HG02623 (cell line): Measurements from ENCODE around the gene NOP9.
A peak's percentile ranks its signal among the peaks of the same experiment; 100 is the strongest.

Experiments
- ATAC-seq: cut with Tn5 transposase; IDR thresholded peaks from one replicate; pipeline ENCODE4 v1.9.1; 2021; ENCODE audit warnings: moderate library complexity; ENCODE audit not compliant: unreplicated experiment

Gene NOP9

DNA sequence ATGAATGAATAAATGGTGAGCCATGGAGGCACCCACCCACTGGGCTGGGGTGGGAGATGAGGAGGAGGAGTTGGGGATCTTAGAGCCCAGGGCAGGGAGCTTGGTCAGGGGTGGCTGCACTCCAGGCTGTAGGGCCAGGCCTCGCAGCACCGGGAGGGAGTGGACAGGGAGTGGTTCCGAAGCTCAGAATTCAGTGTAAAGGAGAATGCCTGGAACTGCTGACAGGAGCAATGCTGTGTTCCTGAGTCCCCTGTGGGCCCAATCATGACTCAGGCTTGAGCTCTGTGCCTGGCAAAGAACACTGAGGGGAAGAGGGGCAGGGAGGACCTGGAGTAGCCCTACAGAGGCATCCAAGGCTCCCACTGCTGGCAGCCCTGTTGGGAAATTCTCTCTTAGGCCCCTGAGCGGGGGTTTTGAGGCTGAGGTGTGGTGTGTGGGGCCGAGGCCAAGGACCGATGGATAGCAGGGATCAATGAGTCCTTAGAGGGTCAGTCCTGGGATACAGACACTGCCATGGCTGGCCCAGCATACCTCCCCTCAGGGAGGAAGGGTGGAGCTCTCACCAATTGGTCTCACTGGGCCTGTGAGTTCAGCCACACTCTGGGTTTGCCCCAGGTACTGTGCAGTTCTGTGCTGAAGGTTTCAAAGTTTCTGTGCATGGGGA is 18.7 kb upstream of the NOP9 start:
- no peak for ATAC-seq

DNA sequence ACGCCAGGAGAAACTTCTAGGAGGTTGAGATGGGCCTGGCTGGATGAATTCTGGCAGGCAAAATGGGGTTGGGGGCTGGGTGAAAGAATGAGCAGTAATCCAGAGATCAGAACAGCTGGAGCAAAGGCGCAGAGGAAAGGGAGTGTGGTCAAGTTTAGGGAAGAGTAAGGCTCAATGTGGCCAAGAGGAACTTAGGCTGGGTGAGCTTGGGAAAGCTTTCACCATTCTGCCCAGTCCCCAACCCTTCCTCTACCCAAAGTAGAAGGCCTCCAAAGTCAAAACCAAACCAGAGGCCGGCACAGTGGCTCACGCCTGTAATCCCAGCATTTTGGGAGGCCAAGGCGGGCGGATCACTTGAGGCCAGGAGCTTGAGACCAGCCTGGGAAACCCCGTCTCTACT is 18.0 kb upstream of the NOP9 start:
- no peak for ATAC-seq

DNA sequence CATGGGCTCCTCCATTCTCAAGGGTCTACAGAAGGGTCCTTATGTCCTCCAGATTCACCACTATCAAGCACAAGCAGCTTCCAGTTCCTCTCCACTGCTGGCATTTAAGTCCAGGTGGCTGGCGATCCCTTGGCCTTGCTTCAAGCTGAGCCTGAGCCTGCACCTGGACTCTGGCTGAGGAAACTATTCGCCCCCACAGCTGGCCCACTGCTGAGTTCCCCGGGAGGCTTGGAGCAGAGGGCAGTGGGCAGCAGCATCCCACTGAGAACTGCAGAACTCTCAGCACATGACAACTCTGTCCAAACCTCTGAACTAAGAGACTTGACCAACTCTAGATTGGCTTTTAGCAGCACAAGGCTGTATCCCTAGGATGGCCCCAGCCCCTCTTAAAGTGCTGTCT is 16.9 kb upstream of the NOP9 start:
- ATAC-seq = no peak

DNA sequence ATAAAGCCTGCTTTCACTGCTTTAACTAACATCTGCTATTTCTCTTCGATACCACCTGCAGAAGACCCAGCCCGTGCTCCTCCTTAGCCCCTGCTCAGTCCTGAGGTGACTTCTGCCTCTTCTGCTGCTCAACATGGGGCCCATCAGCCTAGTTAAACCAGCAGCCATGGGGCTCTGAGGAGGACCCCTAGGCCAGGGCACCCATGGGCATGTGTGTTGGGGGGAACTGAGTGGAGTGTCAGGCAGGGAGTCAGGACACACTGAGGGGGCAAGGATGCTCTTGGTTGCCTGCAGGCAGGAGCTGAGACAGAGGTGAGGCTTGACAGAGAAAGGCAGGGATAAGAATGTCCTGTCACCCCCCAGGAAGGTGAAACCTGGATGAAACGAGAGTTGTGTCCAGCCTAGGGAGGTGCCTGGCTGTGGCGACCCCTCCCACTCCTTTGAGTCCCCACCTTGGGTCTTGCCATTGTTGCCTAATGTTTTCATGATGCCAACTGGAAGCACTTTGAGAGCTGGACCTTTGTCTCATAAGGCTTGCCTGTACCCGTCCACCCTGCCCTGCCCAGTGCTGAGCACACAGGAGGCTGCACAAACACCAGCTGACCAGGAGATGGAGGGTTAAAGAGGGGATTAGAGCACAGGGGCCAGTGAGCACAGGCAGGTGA is 15.7 kb upstream of the NOP9 start:
- ATAC-seq = no peak

DNA sequence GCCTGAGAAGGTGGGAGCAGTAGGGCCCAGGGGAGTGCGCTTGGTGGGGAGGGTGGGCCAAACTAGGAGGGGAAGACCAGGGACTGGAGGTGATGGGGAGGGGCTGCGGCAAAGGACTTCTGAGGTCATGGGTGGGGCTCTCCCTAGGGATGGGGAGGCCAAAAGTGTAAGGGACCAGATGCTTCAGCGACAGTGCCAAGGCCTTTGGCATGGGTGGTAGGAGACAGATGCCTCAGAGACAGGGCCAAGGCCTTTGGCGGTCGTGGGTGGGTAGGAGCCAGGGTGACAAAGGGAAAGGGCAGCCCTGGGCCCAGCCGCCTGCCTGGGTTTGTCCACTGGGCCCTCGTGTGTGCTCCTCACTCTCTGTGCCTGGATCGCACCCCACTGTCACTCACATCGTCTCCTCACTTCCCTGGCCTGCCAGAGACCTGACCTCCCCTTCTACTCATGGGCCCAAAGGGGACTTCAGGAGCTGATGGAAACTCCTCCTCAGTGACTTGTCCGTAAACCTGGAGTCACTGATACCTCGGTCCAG is 15.1 kb upstream of the NOP9 start:
- no peak for ATAC-seq

DNA sequence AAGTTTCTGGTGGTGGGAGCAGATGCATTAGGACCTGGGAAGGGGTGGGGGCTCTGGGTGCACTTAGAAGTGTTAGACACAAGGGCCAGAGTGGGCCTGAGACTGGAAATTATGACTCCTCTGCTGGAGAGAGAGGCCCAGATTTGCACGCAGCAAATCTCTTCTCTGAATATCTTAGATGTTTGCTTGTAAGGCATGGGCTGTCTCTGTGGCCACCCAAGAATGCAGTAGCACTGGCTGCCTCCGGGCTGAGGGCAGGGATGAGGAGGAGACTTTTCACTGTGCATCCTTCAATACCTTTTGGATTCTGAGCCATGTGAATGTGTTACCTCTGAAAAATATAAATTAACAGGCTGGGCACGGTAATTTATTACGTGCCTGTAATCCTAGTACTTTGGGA is 14.3 kb upstream of the NOP9 start:
- no peak for ATAC-seq

DNA sequence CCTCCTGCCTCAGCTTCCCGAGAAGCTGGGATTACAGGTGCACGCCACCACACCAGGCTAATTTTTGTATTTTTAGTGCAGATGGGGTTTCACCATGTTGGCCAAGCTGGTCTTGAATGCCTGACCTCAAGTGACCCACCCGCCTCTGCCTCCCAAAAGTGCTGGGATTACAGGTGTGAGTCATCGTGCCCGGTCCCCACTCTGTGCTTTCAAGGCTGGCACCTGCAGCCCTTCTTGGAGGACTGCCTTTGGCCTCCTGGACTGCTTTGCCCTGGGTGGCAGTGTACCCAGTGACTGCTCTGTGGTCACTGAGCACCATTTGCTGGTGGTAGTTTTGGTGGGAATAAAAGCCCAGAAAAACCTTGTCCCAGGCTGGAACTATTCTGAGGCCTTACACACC is 12.7 kb upstream of the NOP9 start:
- ATAC-seq = no peak

DNA sequence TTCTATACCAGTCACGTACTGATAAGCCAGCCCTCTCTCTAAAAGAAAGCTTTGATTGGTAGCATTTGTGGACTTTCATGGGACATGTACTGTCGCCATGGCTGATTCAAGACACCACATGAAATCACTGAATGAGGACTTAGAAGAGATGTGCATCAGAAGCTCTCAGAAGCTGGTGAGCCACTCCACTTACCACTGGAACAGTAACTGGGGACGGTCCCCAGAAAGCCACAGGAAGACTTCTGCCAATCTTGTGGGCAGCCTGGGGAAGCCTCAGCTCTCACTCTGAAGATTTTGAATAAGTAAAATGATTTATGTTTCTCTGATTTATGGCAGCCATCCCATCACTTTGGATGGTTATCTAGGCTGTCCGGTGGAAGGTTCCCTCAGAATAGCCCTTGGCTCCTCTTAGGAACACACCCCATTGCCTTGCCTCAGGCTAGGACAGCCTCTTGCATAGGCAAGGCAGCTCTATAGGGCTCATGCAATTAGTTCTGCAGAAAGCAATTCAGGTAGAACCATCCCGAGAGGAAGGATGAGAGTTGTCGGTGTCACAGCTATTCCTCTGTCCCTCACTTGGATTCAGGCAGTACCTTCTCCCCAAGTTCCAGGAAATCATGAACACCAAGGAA is 9.9 kb upstream of the NOP9 start:
- ATAC-seq = no peak

DNA sequence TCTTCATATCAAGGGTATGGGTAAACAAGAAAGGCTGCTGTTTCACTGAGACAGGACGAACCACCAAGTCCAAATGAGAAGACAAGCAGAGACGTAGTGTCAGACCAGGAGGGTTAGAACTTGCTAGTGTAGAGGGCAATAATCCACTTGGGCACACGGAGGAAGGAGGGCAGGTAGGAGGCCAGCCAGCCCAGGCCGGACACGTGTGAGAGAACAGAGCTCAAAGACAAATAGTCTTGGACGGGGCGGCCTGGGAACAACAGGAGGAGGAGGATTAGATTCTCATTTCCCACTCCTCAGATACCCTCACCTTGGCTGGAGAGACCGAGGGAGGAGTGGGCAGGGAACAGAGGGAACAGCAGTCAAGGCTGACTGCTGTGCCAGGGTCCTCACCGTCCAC is 8.9 kb upstream of the NOP9 start:
- ATAC-seq = no peak

DNA sequence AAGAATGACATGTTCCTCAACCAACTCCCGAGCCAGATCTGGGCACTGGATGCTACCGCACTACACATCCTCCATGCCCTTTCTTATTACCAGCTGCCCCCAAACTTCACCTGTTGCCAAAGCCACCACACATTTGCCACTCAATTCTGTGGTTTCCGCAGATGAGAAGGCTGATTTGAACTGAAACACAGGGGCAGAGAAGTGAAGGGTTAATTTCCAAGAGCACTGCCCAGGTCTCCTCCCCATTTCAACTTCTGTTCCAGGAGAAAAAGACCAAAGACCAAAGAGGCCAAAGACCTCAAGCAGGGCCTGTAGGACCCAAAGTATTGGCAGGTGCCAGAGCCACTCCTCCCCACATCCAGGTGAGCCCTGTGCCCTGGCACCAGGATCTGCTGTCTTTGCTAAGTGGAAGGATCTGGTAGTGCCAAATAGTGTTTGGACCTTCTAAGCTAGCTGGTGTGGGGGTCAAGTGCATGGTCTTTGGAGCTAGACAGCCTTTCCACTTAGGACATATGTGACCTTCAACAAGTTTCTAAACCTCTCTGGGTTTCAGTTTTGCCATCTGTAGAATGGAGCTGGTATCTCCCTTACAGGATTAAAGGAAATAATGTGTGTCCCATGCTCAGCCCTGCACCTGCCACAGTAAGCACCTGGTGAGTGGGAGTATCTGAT is 8.1 kb upstream of the NOP9 start:
- no peak for ATAC-seq

DNA sequence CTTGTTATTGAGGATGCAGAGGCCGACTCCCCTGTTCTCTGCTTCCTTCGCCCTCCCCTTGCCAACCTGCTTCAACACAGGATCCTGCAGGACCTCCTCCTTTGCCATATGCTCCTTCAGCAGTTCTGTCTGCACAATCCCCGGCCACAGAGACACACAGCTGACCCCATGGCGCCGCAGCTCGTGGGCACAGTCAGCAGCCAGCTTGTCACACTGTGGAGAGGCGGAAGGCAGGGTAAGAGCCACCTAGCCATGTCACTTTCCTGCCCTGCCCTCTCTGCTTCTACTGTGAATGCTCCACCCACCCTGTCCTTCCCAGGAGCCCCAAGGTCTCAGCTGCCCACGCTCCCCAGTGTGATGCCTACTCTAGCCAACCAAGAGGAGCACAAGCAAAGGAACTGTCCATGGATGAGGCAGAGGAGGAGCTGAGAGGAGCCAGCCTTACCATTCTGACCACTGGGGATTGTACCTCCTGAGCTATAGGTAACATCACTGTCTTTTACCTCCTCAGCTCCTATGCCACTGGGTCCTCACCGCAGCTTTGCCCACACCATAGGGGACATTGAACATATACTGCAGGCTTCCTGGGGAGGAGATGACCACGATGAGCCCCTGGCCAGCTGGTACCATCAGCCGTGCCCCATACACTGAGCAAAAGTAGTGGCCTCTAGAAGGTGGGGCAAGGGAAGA is 7.4 kb upstream of the NOP9 start:
- no peak for ATAC-seq

DNA sequence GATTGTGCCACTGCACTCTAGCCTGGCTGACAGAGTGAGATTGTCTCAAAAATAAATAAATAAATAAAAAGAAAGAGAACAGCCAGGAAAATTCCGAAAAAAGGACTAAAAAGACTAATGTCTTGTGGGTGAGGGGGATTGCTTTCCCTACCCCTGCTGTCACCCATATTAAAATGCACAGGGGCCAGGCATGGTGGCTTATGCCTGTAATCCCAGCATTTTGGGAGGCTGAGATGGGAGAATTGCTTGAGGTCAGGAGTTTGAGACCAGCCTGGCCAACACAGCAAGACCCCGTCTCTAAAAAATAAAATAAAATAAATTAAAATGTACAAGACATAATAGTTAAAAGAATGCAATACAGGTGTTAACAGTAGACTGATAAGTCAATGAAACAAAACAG is 6.1 kb upstream of the NOP9 start:
- no peak for ATAC-seq

DNA sequence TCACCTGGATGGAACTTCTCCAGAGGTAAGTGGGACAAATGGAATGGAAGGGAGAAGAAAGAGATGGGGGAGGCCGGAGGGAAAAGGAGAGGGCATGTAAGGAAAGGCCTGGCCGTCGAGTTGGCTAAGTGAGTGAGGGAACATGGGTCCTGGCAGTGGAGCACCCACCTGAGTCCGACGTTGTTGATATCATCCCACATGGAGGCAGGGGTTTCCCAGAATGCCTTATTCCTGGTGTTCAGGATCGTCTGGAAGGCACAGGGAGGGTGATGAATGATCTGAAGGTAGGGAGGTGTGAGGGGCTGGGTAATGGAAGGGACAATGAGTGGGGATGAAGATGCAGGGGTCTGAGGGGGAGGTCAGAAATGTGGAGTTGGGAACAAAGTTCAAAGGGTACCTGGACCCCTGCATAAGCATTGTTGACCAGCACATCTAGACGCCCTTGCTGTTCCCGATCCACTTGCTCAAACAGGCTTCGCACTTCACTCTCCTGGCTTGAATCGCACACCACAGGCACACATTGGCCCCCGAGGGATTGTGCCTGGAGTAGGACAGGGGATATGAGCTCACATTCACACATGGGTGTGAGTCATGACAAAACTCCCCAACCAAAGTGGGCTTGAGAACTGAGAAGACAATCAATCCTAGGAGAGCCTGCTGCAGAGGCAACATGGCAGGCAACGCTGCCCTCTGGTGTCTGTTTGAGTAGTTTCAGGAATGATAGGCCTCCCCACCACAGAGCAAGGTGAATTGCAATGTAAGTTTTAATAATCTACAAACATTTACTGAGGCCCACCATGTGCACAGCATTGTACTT is 3.1 kb upstream of the NOP9 start:
- peak; percentile 43 for ATAC-seq

DNA sequence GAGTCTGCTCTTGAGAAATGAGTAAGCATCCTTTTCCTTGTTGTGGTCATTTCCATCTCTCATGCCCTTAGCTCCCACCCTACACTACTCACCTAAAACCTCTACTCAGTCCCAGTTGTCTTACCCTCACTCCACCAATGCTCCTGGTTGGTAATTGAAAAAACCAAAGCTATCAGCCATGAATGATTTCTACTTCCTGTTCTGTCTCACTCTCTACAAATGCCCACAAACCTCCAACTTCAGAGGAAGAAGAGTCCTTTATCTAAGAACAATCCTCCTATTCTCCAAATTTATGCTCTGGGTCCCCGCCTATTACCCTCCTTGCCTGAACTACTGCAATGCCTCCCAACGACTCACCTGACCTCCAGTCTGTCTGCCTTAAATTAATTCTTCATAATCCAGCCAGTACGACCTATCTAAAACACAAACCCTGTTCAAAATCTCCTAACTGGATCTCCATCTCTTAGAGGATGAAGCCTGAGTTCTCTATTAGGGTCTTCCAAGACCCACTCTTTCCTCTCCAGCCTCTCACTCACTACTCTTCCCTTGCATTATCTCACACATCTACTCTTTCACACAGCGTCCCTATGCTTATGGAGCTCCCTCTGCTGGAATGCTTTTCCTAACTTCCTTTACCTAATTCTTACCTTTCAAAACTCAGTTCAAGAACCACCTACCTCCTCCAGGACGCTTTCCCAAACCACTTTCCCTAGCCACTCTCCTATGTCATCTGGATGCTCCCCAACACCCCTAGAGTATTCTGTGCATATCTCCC is 2.3 kb upstream of the NOP9 start:
- peak; percentile 10 for ATAC-seq

DNA sequence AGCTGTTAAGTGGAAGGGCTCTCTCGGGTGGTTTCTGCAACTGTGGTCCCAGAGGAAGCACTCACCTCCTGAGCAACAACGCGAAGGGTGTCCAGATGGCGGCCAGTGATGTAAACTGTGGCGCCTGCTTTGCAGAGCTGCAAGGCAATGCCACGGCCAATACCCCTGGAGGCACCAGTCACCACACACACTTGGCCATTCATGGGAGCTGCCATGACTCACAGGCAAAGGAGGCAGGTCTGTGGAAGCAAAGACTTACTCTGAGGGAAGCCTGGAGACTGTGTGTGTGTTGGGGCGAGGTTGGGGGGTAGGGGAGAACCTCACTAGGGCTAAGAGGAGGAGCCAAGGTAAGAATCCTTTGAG is 777 bp upstream of the NOP9 start:
- ATAC-seq = no peak

DNA sequence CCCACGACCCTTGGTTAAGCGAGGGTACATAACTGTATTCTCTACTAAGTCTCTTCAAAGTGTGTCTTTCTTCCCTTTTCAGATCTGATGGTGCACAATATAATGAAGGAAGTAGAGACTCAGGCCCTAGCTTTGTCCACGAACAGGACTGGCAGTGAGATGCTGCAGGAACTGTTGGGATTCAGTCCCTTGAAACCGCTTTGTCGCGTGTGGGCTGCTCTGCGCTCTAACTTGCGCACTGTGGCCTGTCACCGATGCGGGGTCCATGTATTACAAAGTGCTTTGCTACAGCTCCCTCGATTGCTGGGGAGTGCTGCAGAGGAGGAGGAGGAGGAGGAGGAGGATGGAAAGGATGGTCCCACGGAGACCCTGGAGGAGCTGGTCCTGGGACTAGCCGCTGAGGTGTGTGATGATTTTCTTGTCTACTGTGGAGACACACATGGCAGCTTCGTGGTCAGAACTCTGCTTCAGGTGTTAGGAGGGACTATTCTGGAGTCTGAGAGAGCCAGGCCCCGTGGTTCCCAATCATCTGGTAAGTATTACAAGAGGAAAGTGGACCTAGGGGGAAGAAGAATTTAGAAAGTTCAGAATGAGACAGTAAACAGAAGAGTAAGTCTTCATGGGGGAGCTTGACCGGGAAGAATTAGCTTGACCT is 803 bp downstream of the NOP9 start:
- ATAC-seq = no peak

DNA sequence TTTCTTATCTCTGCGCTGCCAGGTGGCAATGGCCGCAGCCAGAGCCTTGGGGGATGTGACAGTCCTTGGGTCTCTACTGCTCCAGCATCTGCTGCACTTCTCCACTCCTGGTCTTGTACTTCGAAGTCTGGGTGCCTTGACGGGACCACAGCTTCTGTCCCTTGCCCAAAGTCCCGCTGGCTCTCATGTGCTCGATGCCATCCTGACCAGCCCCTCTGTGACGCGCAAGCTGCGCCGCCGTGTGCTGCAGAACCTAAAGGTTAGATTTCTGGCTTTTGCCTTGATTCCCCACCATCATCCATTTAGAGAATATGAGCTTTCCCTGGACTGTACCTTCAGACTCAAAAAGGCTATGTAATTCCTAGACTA is 4.4 kb downstream of the NOP9 start:
- no peak for ATAC-seq

DNA sequence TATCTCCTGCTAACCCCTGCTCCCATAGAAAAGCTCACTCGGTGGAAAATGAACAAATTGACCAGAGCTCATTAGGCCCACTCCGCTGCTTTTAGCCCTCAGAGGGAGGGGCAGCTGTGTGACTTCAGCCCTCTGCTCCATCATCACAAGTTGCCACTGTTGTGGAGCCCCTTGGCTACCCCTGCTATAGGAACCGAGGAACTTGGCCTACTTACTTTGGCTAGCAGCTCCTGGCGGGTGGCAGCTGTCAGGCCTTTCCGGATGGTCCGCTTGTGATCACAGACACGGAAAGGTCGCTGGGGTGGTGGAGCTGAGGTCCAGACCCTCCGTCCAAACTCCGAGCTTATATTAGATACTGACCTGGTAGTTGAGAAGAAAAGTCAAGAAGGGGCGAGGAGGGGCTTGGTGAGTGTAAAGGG is 7.5 kb downstream of the NOP9 start:
- no peak for ATAC-seq
